Stimulated activated CD4-positive, alpha-beta T cell treated with anti-CD3 and anti-CD28 coated beads, Interleukin-1b, Interleukin-23, amount 100 ng/mL, for 1 hour (primary cell): Measurements from ENCODE around the gene SLC22A13.
"Not testable (repeated sequence)": the region's sequence is repeated elsewhere in the genome, so short reads cannot be mapped to it uniquely, and the experiment has no call there.

Experiments used
- DNase-seq, 2 donors: peaks; one replicate each; pipeline ENCODE4 v3.0.0-alpha.2; 2020; ENCODE audit warnings: low read depth in 2 of 2

Gene SLC22A13

DNA sequence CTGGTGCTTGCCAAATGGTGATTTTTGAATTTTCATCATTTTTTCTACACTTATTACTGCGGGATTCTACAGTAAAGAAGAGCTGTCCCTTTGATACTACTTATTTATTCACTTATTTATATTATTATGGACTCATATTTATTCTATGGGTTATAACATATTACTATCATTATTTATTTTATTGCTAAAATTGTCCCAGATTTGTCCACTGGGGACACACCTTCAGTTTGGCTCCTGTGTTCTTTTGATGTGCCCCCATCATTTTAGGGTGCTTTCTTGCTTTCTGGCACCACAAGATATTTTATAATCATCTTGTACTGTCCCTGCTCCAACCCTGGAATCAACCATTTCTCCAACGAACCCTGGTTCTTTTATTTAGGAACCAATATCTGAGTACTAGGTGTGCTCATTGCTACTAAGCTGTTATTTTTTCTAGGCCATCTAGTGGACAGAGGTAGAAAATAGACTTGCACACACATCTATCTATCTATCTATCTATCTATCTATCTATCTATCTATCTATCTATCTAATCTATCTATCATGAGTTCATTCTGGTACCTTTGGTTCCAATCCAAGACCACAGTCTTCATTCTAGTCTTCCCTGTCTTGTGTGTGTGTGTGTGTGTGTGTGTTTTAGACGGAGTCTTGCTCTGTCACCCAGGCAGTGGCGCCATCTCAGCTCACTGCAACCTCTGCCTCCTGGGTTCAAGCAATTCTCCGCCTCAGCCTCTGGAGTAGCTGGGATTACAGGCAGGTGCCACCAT, 32.5 kb downstream of the SLC22A13 start:
- DNase-seq = no peak

DNA sequence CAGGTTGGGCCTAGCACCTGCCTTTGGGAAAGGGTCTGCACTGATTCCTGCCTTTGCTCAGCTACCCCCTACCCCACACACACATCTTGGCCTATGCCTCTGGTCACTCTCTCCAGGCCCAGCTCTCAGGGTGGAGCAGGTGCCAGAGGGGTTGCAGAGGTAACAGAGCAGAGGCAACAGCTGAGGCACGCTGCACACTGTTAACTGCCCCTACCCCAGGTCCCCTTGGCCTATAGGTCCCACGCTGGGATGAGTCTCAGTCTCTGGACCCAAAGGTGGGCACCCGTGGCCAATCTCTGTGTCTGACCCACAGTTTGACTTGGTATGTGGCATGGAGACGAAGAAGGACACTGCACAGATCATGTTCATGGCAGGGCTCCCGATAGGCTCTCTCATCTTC, 41.3 kb downstream of the SLC22A13 start:
- DNase-seq = no peak

DNA sequence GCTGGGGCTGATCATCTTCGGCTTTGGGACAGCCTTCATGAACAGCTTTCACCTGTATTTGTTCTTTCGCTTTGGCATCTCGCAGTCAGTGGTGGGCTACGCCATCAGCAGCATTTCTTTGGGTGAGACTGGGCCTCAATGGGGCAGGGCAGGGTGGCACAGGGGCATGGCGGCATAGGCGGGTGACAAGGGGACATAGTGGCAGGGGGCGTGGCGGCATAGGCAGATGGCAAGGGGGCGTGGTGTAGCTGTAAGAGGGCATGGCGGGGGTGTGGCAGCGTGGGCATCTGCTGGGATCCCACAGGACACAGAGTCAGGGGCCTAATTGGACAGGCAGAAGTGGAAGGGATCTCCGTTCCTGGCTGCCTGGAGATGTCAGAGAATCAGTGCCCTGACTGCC, 42.0 kb downstream of the SLC22A13 start:
- no peak for DNase-seq

DNA sequence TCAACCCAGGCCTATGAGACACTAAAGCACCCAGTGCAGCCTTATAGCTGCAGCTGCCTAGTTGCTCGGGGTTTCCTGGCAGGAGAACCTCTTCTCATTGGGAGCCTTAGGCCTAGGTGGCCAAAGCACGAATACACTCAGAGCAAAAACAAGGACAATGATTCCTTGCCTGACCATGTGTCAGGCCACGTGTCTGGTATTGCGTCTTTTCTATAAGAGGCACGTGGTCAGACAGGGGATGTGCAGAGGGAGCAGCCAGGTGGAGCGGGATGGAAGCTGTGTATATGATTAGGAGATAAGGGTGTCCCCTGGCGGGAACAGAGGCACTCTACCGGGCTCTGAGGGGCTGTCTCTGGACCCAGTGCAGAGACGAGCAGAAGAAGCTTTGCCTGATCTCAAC, 42.8 kb downstream of the SLC22A13 start:
- DNase-seq = no peak

GRCh38 chr3:38311476-38311875, 45.9 kb downstream of the SLC22A13 start:
- no peak for DNase-seq

- no peak for DNase-seq
Observed at GRCh38 chr3:38311941-38312340, 46.3 kb downstream of the SLC22A13 start.

DNA sequence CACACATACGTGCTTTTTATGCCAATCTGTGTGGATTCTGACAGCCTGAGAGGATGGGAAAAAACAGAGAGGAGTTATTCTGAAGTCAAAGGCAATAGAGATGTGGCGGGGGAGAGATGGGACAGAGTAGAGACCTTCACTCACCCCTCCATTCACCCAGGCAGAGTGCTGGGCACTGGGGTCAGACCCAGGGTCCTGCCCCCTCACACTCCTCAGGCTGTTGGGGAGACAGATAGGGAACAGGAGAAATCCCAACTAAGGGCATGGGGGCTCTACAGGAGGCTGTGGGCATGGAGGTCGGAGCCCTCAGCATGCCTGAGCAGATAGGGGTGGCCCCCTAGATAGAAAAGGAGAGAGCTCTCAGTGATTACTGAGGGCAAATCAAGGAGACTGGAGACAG, 46.7 kb downstream of the SLC22A13 start:
- DNase-seq = no peak

GRCh38 chr3:38313263-38313662, 47.7 kb downstream of the SLC22A13 start:
- no peak for DNase-seq

DNA sequence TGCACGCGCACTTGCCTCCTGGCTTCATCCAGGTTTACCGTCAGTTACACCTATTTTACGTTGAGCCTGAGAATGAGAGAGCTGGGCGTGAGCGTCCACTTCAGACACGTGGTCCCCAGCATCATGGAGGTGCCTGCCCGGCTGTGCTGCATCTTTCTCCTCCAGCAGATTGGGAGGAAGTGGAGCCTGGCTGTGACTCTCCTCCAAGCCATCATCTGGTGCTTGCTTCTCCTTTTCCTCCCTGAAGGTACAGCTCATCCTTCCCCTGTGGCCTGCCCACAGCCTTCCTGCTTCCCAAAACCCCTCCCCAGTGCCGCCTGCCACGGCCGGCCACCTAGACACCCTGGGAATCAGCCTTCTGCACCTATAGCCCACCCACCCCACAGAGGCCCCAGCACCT, 48.1 kb downstream of the SLC22A13 start:
- no peak for DNase-seq

DNA sequence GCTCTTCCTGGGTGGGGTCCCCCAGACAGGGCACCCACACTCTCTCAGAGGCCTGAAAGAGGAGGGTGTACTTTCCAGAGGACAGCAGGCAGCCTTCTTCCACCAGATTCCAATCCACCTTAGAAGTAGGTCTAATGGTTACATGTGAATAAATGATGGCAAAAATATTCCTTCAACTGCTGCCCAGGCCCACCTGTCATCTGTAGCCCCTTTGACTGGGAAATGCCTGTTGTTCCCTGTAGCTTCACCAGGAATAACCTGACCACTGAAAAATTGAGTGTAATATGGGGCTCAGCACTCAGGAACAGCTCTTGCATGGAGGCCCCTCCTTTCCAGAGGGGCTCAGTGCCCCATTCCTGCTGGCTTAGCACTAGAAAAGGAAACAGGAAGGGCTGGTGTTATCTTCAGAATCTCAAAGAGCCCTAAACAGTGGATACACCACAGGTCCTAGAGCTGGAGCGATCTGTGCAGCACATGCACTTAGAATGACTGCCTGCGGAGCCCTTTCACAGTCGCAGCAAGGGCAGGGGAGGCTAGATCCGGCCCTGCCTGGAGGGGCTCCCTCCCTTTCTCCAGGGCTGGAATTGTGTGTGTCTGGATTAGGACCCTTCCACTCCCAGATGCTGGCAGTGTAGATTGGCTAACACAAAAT, 48.6 kb downstream of the SLC22A13 start:
- DNase-seq = no peak

DNA sequence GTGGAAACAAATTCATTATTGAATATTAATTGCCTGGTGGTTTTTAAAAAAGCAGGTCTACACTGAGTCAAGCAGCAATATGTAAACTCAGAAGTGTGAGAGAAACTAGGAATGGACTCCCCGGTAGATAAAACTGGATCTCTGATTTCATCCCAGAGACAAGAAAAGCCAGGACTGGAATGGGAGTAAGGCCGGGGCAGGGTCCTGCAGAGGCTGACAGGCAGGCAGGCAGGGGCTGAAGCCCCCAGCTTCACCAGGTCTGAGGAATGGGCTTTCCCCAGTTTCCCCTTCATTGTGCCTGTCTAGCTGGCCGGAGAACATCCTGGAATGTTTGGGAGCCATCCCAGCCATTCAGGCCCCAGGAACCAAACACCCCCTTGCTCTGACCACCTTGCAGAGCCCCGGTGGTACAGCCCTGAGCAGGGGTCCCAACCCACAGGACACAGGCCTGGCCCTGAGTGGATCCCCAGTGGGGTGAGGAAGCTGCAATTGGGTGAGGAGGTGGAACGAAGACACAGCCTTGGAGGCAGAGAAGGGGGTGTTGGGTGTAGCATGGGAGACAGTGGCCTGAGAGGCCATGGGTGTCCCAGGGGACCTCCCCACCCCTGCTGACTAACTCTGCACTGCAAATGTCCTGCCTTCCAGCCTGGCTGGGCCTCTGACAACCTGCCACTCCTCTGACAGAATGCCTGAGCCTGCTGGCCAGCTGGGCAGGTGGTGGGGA, 49.3 kb downstream of the SLC22A13 start:
- DNase-seq = no peak

DNA sequence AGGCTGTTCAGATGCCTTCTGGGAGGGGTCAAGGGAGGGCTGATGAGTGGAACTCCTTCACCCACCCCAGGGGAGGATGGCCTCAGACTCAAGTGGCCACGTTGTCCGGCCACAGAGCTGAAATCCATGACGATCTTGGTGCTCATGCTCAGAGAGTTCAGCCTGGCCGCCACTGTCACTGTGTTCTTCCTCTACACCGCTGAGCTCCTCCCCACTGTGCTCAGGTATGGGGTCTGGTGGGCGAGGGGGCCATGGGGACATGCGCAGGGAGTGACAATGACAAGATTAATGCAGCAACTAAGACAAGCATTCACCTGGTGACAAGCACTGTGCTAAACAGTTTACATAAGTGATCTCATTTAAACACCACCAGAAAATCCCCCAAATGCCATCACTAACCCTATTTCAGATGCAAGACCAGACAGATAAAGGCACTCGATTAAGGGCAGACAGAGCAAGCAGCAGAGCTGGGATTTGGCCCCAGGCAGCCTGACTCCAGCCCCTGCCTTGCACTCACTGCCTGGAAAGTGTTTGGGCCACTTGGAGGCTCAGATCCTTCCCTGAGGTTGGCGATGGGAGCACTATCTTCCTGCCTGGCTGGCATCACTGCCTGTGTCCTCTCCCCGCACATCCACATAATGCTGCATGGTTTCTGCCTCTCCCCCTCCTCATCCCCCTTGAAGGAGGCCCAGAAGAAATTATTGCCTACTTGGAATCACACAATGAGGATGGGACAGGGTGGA, 50.0 kb downstream of the SLC22A13 start:
- DNase-seq = no peak

DNA sequence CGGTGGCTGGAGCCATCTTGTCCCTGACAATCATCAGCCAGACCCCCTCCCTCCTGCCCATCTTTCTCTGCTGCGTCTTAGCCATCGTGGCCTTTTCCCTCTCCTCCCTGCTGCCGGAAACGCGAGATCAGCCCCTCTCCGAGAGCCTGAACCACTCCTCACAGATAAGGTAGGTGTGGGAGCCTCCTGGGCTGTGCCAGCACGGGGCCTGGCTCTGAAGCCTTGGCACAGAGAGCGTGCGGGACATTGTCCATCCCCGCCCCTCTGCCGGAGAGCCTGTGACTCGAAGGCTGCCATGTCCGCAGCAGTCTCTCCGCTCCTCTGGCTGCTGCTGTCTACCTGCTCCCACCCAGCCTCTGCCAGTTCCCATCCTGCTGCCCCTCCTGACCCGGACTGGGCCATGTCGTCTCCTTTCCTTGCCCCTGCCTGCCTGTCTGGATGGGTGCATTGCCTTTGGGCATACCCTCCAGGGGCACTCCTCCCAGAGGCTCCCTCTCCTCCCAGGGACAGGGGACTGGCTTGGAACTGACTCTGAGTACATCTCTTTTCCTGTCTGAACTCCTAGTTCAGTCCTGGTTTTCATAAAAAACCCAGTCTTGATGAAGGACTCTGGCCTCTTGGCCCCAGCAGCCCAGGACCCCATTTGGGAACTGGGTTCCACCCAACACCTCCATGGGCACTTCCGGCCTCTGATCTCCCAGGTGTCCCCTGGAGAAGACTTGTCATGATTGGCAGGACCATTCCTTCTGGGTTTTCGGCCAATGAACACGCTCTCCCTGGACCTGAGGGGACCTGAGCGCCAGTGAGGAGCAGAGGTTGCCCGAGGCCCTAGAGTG, 51.0 kb downstream of the SLC22A13 start:
- no peak for DNase-seq

GRCh38 chr3:38317192-38317759, 51.7 kb downstream of the SLC22A13 start:
- no peak for DNase-seq

DNA sequence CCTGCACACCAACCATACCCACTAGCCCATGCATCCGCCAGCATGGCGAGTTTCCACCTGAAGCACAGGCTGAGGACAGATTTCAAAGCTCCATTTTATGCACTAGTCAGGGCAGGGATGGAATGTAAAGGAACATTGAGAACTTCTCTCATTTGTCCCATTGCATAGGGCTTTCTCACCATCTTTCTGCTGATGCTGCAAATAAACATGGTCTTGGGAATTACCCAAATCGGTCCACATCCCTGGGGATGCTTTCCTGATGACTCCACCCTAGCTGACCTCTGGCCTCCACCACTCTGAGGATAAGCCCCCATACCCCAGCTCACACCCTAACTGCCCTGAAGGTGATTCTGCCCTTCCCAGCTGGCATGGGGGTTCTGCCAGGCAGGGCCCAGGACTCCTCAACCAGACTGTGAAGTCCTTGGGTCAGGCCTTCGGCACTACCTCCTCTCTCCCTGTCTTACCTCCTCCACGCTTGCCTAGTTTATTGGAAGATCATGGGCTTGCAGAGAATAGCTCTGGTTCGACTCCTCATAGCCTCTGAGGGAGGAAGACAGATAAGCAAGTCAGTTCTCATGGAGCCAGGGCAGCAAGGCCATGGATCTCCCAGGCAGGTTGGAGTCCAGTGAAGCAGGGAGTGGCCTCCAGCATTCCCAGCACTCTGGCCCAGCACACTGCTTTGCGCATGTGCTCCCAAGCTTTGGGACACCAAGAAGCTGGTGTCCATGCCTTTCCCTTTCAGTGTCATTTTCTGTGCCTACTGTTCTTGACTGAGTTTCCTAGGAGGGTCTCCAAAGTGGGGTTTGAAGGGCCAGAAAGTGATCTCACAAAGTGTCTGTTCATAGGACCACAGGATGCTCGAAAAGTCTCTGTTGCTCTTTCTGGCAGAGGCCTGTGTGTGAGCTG, 53.4 kb downstream of the SLC22A13 start:
- no peak for DNase-seq

- DNase-seq = not testable (repeated sequence)
Observed at GRCh38 chr3:38320638-38321037, 55.0 kb downstream of the SLC22A13 start.

GRCh38 chr3:38323060-38323459, 57.4 kb downstream of the SLC22A13 start:
- DNase-seq = no peak

DNA sequence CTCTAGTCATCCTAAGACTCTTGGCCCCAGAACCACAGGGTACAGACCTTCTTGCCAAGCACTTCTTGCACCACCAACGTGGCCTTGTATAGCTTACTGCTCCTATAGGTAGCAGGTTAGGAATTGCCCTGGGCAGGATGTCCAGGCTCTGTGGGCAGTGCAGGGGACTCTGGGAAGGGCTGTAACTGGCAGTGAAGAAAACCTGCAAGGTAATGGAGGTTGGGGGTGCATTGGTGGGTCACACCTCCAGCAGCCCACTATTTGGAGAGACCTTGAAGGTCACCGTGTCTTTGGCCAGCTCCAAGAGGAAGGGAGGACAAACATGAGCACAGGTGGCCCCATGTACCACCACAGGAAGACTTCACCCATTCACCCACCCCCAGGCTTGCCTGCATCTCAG, 59.6 kb downstream of the SLC22A13 start:
- no peak for DNase-seq

DNA sequence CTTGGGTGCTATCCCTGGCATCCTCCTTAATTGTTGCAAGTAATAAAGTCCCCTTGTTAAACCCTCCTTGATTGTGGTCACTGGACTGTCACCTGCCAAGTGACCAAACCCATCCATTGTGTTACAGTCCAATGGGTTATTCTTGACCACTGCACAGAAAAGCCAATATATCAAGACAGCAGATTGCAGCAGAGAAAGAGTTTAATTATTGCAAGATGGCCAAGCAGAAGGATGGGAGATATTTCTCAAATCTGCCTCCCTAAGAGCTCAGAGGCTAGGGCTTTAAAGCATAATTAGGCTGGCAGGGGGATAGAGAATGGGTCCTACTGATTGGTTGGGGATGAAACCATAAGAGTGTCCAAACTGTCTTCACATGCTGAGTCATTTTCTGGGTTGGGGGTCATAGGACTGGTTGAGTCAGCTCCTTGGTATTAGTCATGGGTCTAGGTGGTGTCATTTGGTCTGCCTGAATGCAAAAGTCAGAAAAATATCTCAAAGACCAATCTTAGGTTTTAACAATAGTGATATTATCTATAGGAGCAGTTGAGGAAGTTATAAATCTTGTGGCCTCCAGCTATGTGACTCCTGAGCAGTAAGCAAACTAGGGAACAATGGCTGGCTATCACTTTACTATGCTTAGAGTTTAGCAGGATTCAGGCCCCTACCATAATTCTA, 61.9 kb downstream of the SLC22A13 start:
- DNase-seq = no peak
